ENCODE results near the gene MAGI3.

DNA sequence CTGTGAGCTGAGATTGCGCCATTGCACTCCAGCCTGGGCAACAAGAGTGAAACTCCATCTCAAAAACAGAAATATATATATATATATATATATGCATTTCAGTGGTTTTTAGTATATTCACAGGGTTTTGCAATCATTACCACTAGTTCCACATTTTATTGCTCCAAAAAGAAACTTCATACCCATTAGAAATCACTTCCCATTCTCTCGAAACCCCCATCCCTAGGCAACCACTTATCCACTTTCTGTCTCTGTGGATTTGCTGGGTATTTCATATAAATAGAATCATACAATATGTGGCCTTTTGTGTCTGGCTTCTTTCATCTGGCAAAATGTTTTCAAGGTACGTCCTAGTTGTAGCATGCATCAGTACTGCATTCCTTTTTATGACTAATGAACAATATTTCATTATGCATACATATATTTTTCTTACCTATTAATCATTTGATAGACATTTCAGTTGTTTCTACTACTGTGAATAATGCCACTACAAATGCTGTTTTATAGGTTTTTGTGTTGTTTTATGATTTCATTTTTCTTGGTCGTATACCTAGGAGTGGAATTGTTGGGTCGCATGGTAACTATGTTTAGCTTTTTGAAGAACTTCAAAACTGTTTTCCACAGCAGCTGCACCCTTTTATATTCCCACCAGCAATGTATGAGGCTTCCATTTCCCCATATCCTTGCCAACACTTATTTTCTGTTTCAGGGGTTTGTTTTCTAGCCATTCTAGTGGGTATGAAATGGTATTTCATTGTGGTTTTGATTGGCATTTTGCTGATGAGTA is 273.0 kb downstream of the MAGI3 start:
- no peak for TF ChIP-seq EZH2 (IDR thresholded peaks at IDR 0.05; ENCODE audit: borderline replicate concordance, insufficient read depth, low read depth, low read length, poor library complexity, severe bottlenecking)
- TF ChIP-seq, protein P1, sequence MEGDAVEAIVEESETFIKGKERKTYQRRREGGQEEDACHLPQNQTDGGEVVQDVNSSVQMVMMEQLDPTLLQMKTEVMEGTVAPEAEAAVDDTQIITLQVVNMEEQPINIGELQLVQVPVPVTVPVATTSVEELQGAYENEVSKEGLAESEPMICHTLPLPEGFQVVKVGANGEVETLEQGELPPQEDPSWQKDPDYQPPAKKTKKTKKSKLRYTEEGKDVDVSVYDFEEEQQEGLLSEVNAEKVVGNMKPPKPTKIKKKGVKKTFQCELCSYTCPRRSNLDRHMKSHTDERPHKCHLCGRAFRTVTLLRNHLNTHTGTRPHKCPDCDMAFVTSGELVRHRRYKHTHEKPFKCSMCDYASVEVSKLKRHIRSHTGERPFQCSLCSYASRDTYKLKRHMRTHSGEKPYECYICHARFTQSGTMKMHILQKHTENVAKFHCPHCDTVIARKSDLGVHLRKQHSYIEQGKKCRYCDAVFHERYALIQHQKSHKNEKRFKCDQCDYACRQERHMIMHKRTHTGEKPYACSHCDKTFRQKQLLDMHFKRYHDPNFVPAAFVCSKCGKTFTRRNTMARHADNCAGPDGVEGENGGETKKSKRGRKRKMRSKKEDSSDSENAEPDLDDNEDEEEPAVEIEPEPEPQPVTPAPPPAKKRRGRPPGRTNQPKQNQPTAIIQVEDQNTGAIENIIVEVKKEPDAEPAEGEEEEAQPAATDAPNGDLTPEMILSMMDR (IDR thresholded peaks at IDR 0.05): no peak

All from B cell (primary cell).